OCI-LY3 (cell line): Measurements from ENCODE around the gene ARMC2.
"Not testable (repeated sequence)": the region's sequence is repeated elsewhere in the genome, so short reads cannot be mapped to it uniquely, and the experiment has no call there.

ENCODE experiments used
- EZH2phosphoT487 ChIP-seq: fragments of 200-600 bp; shearing (Covaris generic); IDR thresholded peaks from 2 replicates; pipeline ENCODE4 v1.6.1; 2018; ENCODE audit warnings: antibody characterized with exemption, mixed run types, low read depth
- TF ChIP-seq, protein P1 (sequence below): fragments of 200-600, 300-600 bp; sonication (generic); IDR thresholded peaks from 2 replicates; pipeline ENCODE4 v1.5.1; 2014; ENCODE audit warnings: antibody characterized with exemption, low read length, low read depth

DNA sequence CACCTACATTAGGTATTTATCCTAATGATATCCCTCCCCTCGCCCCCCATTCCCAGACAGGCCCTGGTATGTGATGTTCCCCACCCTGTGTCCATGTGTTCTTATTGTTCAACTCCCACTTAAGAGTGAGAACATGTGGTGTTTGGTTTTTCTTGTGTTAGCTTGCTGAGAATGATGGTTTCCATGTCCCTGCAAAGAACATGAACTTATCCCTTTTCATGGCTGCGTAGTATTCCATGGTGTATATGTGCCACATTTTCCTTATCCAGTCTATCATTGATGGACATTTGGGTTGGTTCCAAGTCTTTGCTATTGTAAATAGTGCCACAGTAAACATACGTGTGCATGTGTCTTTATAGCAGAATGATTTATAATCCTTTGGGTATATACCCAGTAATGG, 35.0 kb upstream of the ARMC2 start:
- TF ChIP-seq, protein P1, sequence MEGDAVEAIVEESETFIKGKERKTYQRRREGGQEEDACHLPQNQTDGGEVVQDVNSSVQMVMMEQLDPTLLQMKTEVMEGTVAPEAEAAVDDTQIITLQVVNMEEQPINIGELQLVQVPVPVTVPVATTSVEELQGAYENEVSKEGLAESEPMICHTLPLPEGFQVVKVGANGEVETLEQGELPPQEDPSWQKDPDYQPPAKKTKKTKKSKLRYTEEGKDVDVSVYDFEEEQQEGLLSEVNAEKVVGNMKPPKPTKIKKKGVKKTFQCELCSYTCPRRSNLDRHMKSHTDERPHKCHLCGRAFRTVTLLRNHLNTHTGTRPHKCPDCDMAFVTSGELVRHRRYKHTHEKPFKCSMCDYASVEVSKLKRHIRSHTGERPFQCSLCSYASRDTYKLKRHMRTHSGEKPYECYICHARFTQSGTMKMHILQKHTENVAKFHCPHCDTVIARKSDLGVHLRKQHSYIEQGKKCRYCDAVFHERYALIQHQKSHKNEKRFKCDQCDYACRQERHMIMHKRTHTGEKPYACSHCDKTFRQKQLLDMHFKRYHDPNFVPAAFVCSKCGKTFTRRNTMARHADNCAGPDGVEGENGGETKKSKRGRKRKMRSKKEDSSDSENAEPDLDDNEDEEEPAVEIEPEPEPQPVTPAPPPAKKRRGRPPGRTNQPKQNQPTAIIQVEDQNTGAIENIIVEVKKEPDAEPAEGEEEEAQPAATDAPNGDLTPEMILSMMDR, result not testable (repeated sequence)
- not testable (repeated sequence) for TF ChIP-seq EZH2phosphoT487
